Transverse colon (tissue), 3 donors: ENCODE results near the gene GNAS.

Experiments
- CTCF ChIP-seq, 5 experiments: fragments of 200-600 bp in 3 of 5; fragments of 450-650 bp in 2 of 5; sonication (generic) in 3 of 5; IDR thresholded peaks; 1 replicate in 2 of 5; 2 replicates in 3 of 5; pipeline ENCODE4 v1.5.1; 2016 to 2017; ENCODE audit warnings: antibody characterized with exemption in 5 of 5, inconsistent platforms in 3 of 5, mild to moderate bottlenecking in 2 of 5, moderate library complexity in 1 of 5
- EP300 ChIP-seq: sonication (generic); formaldehyde crosslinking; IDR thresholded peaks from one replicate; pipeline ENCODE4 v1.6.1; 2017; ENCODE audit warnings: antibody characterized with exemption, low read depth
- POLR2A ChIP-seq: fragments of 450-650 bp; IDR thresholded peaks from one replicate; pipeline ENCODE4 v1.6.1; 2016; ENCODE audit warnings: antibody characterized with exemption, mild to moderate bottlenecking, moderate library complexity

DNA sequence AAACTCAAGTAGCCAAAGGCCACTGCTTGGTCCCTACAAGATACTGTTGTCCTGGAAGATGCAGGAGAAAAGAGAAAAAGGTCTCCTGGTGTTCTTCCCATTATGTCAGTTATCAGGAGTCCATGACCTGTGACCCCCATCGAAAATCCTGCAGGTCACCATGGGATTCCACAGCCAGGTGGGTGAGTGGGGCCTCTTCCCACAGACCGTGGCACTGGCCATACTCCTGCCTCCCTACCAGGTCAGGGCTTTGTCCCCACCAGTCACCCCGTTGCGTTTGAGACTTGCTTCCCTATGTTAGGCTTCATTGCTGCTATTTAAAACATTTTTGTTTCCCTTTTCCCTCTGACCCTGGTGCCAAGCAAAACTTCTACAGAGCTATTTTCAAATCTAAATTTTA is 60.6 kb downstream of the GNAS start:
- TF ChIP-seq CTCF (IDR thresholded peaks at IDR 0.05) (no peak), POLR2A (no peak), EP300 (no peak)
